ENCODE measurements around the gene CTBP1.
A peak's percentile ranks its signal among the peaks of the same experiment; 100 is the strongest.

Gene CTBP1

DNA sequence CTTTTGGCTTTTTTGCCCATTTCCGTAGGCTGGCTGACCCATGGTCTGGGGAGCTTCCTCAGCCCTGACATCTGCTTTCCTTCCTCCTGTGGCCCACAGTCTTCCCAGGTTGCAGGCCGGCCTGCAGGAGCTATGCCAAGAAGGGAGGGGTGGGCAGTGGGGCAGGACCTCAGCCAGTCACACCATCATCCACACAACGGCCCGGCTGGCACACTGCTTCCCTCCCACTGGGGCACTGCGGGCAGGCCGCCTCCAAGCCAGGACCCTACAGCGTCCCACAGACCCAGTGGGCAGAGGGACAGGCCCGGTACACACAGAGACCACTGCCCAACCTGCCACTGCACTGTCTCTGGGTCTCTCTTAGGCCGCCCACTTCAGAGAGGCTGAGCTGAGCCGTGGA lies 38.0 kb downstream of the CTBP1 start:
- no peak for DNase-seq (ENCODE audit: low spot score)

DNA sequence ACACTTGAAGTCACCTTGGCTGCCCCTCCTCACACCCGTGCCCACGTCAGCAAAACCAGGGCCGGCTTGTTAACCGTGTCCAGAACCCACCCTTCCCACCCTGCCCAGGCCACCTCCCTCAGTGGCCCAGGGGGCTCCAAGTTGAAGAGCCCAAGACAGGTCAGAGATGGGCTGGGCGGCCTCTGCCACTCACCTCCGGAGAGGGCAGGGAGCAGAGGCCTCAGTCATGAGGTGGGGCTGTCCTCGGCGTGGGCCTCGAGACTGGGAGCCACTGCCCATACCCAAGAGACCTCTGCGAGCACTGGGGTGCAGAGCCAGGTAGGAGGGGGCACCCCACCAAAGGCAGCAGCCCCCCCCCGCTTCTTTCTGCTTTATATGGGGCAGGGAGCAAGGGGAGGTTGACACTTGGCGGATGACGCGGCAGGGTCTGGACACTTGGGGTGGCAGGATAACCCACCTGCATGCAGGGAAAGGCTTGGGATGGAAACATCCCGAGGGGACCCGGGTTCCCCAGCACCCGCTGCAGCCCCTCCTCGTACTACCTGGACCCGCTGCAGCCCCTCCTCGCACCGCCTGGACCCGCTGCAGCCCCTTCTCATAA lies 38.6 kb downstream of the CTBP1 start:
- DNase-seq (ENCODE audit: low spot score): no peak

GRCh38 chr4:1209821-1210220 lies 39.1 kb downstream of the CTBP1 start:
- DNase-seq (ENCODE audit: low spot score): no peak

DNA sequence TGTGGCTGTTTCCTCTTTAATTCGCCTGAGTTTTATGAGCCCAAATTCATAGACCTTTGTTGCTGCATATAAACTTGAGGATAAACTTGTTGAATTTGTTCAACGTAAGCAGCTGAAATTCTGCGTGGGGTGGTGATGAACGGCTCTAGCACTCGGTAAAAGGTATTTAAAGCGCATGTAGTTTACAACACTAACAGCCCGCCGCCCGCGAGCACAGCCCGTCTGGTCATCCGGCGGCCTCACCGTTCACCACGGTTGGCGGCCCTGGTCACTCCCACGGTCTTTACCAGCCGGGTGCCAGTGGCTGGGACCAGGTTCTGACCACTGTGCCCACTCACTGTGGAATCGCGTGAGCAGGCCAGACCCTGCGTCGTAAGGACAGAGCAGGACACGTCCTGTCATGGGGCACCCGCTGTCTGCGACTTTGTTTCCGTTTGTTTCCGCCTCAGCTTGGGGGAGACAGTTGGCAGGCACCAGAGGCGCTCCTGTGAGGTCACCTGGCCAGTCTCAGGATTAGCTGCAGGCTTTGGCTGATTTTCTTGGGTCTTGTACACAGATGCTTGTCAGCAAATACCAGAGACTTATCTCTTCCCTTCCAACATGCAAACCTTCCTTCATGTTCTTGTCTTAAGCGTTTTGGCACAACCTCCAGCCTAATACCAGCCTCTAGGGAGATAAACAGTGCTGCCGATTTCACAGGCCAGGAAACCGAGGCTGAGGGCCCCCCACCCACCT lies 39.8 kb downstream of the CTBP1 start:
- no peak for DNase-seq (ENCODE audit: low spot score)

DNA sequence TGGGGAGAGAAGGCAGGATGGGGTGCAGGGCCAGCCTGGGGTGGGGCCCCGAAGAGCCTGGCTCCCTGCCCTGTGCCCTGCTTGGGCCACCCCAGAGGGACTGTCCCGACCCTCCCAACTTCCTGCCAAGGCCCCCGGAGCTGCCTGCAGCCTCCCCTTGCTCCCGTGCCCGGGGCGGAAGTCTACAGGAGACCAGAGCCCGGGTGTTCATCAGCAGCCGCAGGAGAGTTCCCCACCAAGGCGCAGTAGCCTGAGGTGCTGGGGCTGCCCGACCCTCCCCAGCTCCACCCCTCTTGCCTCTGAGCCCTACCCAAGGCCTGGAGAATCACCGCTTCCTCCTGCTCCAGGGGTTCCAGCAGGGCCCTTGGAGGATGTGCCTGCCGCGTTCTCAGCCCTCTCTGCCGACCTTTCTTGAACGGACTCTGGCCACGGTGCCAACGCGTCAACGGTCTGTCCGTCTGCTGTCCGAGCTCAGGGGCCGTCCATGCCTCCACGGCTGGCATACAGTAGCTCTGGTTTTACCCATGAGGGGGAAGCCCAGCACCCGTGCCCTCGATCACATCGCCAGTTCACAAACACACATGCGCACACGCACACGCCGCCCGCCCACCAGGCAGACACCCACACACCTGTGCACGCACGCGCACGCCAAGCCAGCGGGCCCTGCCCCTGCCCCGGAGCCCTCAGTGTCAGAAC lies 40.5 kb downstream of the CTBP1 start:
- no peak for DNase-seq (ENCODE audit: low spot score)

GRCh38 chr4:1207603-1208265 lies 41.2 kb downstream of the CTBP1 start:
- peak; percentile 69 for DNase-seq (ENCODE audit: low spot score)

GRCh38 chr4:1207157-1207470 lies 41.8 kb downstream of the CTBP1 start:
- no peak for DNase-seq (ENCODE audit: low spot score)

- no peak for DNase-seq (ENCODE audit: low spot score)
Measured at GRCh38 chr4:1206299-1207156, 42.4 kb downstream of the CTBP1 start.

GRCh38 chr4:1205586-1206298 lies 43.2 kb downstream of the CTBP1 start:
- DNase-seq (ENCODE audit: low spot score): no peak

DNA sequence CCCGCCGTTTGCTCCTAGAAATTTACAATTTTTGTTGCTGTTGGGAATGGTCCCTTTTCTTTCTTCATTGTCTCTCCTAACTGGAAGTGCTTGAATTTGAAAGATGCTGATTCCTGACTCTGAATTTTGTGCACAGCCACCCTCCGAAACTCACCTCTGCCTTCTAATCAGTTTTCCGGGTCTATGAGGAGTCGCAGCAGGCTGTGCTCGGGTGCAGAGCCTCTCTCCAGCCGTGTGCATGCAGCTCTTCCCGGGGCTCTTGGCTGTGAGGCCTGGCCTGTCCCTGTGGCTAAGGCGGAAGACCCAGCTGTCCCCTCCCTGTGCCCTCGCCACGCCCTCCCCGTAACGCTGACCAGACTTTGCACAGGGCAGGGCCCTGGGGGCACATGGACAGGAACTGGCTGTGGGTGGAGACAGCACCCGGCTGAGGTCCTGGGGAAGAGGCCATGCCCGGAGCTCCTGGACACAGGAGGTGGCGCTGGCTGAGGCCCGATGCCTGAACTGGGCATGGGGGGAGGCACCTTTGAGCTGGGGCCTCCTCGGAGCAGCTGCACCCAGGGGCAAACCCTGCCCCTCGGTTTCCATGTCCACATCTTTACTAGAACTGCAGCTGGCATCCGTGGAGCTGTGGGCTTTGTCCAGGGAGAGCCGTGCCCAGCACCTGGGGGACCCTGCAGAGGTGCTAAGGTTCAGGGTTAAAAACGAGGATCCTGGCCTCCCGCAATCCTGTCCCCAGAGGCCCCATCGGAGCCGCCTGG lies 43.9 kb downstream of the CTBP1 start:
- DNase-seq (ENCODE audit: low spot score): peak; percentile 36

GRCh38 chr4:1204286-1204827 lies 44.6 kb downstream of the CTBP1 start:
- DNase-seq (ENCODE audit: low spot score): peak; percentile 30

- no peak for DNase-seq (ENCODE audit: low spot score)
Measured at GRCh38 chr4:1203026-1203616, 45.8 kb downstream of the CTBP1 start.

- no peak for DNase-seq (ENCODE audit: low spot score)
Measured at GRCh38 chr4:1202526-1203011, 46.4 kb downstream of the CTBP1 start.

DNA sequence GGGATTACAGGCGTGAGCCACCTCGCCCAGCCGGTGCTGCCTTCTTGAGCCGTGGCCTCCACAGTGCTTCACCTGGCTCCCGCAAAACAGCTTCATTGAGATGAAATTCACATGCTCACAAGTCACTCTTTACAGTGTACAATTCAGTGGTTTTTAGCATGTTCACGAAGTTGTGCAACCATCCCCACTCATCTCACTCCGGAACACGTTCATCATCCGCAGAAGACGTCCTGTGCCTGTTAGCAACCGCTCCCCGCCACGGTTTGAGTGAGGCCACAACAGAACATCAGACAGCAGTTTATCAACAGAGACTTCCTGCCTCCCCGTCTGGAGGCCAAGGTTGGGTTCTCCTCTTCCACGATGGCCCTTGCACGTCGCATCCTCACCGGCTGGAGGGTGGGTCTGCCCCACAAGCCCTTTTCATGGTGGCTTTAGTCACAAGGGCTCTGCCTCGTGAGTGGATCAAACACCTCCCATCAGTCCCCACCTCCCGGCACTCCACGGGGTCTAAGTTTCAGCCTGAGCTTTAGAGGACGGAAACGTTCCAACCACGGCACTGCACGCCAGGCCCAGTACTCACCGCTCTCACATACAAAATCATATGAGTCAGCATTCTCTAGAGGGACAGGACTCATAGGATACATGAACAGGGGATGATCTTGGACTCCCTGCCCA lies 46.9 kb downstream of the CTBP1 start:
- no peak for DNase-seq (ENCODE audit: low spot score)

- DNase-seq (ENCODE audit: low spot score): peak; percentile 30
Measured at GRCh38 chr4:1200425-1201035, 48.4 kb downstream of the CTBP1 start.

DNA sequence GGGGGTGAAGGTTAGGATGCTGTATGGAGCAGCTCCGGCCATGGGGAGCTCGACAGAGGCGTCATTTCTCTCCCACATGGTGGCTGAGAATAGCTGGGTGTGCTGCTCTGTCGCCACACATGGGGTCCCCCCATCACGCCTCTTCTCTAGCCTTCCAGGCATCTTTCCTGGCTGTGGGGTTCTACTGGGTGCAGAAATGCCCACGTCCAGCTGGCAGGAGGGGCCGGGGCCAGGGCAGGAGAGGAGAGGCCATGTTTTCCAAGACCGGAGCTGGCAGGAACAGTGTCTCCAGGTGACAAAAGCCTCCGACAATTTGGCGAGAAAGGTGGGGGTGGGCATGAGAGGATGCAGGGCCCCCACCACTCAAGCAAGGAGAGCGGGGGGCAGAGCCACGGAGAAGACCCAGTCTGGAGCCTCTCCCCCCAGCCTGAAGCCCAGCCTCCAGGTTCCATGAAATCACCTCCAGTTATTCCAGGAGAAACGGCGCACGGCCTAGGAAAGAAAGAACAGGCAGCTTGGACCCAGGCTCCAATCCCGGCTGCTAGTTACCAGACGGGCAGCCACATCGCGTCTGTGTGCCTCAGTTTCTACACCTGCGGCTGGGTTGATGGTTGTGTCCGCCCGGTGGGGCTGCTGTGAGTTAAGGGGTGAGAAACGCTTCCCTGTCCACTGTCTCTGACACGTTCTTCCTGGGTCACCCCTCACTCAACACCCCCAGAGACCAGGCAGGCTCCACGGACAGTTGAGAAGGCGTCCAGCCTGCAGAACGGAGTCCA lies 49.2 kb downstream of the CTBP1 start:
- DNase-seq (ENCODE audit: low spot score): peak; percentile 26

DNA sequence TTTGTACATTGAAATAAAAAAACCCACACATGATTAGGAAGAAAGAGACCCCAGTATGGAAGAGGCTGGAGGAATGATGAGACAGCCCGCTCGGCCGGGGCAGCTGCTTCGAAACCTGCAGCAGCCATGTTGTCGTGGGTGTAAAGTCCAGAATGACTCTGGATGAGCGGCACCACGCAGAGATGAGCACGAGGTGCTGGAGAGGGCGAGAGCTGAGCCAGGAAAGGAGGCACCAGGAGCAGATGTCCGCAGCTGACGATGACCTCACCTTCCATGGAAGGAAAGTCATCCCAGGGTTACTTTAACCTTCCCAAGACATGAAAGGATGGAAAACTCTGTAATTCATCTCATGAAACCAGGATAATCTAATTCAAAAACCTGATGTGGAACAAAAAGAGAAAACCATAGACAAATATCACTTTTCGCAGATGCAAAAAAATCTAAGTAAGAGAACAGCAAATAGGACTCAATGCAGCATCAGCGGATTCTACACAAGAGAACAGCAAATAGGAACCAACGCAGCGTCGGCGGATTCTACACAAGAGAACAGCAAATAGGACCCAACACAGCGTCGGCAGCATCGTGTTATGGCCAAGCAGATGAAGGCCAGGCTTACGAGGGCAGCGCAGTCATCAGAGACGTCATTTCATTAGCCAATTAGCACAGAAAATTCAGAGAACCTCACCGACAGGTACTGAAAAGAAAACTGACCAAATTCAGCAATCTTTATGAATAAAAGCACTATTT lies 50.7 kb downstream of the CTBP1 start:
- DNase-seq (ENCODE audit: low spot score): no peak
